HEK293 (cell line): ENCODE data around the gene CLK2.

Experiments used
- BCL11A ChIP-seq: fragments of 450-650 bp; formaldehyde crosslinking; IDR thresholded peaks from 2 replicates; pipeline ENCODE4 v1.5.1; 2016; ENCODE audit warnings: low read depth, missing biosample characterization, missing genetic modification characterization
- BCL11B ChIP-seq: fragments of 450-650 bp; formaldehyde crosslinking; IDR thresholded peaks from 2 replicates; pipeline ENCODE4 v1.5.1; 2016; ENCODE audit warnings: low read depth, missing biosample characterization, missing genetic modification characterization
- GFI1B ChIP-seq: fragments of 450-650 bp; formaldehyde crosslinking; IDR thresholded peaks from 2 replicates; pipeline ENCODE4 v1.5.1; 2016; ENCODE audit warnings: missing biosample characterization, missing genetic modification characterization
- GLIS2 ChIP-seq: fragments of 450-650 bp; formaldehyde crosslinking; IDR thresholded peaks from 2 replicates; pipeline ENCODE4 v1.5.1; 2016; ENCODE audit warnings: missing biosample characterization, missing genetic modification characterization
- ZEB2 ChIP-seq: fragments of 450-650 bp; formaldehyde crosslinking; IDR thresholded peaks from 2 replicates; pipeline ENCODE4 v1.5.1; 2016; ENCODE audit warnings: missing biosample characterization, missing genetic modification characterization
- ZNF274 ChIP-seq, 2 experiments: fragments of 200-500 bp in 1 of 2; fragments of 450-650 bp in 1 of 2; sonication (Bioruptor generic) in 1 of 2; formaldehyde crosslinking in 1 of 2; IDR thresholded peaks; 2 replicates each; pipeline versions ENCODE4 v1.5.1 to v1.6.1; 2014 to 2016; ENCODE audit warnings: borderline replicate concordance in 1 of 2, inconsistent platforms in 1 of 2, low read length in 1 of 2, missing biosample characterization in 1 of 2, missing genetic modification characterization in 1 of 2
- ZNF416 ChIP-seq: fragments of 450-650 bp; formaldehyde crosslinking; IDR thresholded peaks from 2 replicates; pipeline ENCODE4 v1.5.1; 2016; ENCODE audit warnings: missing biosample characterization, missing genetic modification characterization
- ZNF660 ChIP-seq: fragments of 450-650 bp; IDR thresholded peaks from 2 replicates; pipeline ENCODE4 v1.5.1; 2018; ENCODE audit warnings: missing biosample characterization, mild to moderate bottlenecking, missing genetic modification characterization
- ZNF701 ChIP-seq: fragments of 450-650 bp; formaldehyde crosslinking; IDR thresholded peaks from 2 replicates; pipeline ENCODE4 v1.5.1; 2016; ENCODE audit warnings: missing biosample characterization, missing genetic modification characterization
- TF ChIP-seq, protein P1 (sequence below): fragments of 450-650 bp; formaldehyde crosslinking; IDR thresholded peaks from 2 replicates; pipeline ENCODE4 v1.5.1; 2016; ENCODE audit warnings: missing biosample characterization, missing genetic modification characterization
- TF ChIP-seq, protein P2 (sequence below): fragments of 450-650 bp; formaldehyde crosslinking; IDR thresholded peaks from 2 replicates; pipeline ENCODE4 v1.5.1; 2016; ENCODE audit warnings: missing biosample characterization, missing genetic modification characterization
- TF ChIP-seq, protein P3 (sequence below): fragments of 450-650 bp; formaldehyde crosslinking; IDR thresholded peaks from 2 replicates; pipeline ENCODE4 v1.5.1; 2016; ENCODE audit warnings: missing biosample characterization, missing genetic modification characterization, low read depth

DNA sequence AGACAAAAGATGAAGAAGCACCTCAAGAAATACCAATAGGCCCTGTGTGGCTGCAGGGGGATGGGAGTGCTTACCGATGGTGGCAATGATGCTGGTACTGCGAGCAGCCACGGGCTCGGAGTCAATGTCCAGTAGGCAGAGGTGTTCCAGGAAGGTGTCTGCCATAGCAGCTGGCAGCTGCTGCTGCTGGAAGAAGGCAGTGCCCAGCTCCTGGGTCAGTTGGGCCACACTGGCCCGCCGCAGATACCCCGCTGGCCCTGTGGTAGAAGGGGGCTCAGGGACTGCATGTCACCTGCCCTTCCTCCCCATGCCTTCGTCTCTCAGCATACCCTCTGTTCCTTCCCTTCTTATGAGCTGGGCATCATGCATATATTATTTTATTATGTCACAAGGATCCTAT is 26.7 kb upstream of the CLK2 start:
- TF ChIP-seq BCL11A (tag by site-specific recombination): no peak
- no peak for TF ChIP-seq ZNF274 (IDR thresholded peaks at IDR 0.05; ENCODE audit: low read length)
- no peak for TF ChIP-seq ZNF274 (tag by site-specific recombination; IDR thresholded peaks at IDR 0.05; ENCODE audit: borderline replicate concordance)
- TF ChIP-seq, protein P1, sequence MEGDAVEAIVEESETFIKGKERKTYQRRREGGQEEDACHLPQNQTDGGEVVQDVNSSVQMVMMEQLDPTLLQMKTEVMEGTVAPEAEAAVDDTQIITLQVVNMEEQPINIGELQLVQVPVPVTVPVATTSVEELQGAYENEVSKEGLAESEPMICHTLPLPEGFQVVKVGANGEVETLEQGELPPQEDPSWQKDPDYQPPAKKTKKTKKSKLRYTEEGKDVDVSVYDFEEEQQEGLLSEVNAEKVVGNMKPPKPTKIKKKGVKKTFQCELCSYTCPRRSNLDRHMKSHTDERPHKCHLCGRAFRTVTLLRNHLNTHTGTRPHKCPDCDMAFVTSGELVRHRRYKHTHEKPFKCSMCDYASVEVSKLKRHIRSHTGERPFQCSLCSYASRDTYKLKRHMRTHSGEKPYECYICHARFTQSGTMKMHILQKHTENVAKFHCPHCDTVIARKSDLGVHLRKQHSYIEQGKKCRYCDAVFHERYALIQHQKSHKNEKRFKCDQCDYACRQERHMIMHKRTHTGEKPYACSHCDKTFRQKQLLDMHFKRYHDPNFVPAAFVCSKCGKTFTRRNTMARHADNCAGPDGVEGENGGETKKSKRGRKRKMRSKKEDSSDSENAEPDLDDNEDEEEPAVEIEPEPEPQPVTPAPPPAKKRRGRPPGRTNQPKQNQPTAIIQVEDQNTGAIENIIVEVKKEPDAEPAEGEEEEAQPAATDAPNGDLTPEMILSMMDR (tag by site-specific recombination): no peak
- TF ChIP-seq BCL11B: no peak
- TF ChIP-seq GFI1B: no peak
- TF ChIP-seq, protein P2, sequence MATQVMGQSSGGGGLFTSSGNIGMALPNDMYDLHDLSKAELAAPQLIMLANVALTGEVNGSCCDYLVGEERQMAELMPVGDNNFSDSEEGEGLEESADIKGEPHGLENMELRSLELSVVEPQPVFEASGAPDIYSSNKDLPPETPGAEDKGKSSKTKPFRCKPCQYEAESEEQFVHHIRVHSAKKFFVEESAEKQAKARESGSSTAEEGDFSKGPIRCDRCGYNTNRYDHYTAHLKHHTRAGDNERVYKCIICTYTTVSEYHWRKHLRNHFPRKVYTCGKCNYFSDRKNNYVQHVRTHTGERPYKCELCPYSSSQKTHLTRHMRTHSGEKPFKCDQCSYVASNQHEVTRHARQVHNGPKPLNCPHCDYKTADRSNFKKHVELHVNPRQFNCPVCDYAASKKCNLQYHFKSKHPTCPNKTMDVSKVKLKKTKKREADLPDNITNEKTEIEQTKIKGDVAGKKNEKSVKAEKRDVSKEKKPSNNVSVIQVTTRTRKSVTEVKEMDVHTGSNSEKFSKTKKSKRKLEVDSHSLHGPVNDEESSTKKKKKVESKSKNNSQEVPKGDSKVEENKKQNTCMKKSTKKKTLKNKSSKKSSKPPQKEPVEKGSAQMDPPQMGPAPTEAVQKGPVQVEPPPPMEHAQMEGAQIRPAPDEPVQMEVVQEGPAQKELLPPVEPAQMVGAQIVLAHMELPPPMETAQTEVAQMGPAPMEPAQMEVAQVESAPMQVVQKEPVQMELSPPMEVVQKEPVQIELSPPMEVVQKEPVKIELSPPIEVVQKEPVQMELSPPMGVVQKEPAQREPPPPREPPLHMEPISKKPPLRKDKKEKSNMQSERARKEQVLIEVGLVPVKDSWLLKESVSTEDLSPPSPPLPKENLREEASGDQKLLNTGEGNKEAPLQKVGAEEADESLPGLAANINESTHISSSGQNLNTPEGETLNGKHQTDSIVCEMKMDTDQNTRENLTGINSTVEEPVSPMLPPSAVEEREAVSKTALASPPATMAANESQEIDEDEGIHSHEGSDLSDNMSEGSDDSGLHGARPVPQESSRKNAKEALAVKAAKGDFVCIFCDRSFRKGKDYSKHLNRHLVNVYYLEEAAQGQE (tag by site-specific recombination): no peak
- TF ChIP-seq ZEB2 (tag by site-specific recombination): no peak
- no peak for TF ChIP-seq ZNF660 (tag by site-specific recombination)
- TF ChIP-seq ZNF416 (tag by site-specific recombination): no peak
- TF ChIP-seq ZNF701 (tag by site-specific recombination): no peak
- no peak for TF ChIP-seq GLIS2
- TF ChIP-seq, protein P3, sequence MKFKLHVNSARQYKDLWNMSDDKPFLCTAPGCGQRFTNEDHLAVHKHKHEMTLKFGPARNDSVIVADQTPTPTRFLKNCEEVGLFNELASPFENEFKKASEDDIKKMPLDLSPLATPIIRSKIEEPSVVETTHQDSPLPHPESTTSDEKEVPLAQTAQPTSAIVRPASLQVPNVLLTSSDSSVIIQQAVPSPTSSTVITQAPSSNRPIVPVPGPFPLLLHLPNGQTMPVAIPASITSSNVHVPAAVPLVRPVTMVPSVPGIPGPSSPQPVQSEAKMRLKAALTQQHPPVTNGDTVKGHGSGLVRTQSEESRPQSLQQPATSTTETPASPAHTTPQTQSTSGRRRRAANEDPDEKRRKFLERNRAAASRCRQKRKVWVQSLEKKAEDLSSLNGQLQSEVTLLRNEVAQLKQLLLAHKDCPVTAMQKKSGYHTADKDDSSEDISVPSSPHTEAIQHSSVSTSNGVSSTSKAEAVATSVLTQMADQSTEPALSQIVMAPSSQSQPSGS: no peak
